GM12873 (cell line): Measurements from ENCODE around the gene FRMD4A.

Source experiments
- CTCF ChIP-seq: IDR thresholded peaks from 2 replicates; pipeline ENCODE4 v1.5.1; 2012; ENCODE audit warnings: low read depth, mild to moderate bottlenecking, moderate library complexity, low read length, control low read depth; ENCODE audit not compliant: insufficient read depth; ENCODE audit errors: missing control alignments

FRMD4A gene

DNA sequence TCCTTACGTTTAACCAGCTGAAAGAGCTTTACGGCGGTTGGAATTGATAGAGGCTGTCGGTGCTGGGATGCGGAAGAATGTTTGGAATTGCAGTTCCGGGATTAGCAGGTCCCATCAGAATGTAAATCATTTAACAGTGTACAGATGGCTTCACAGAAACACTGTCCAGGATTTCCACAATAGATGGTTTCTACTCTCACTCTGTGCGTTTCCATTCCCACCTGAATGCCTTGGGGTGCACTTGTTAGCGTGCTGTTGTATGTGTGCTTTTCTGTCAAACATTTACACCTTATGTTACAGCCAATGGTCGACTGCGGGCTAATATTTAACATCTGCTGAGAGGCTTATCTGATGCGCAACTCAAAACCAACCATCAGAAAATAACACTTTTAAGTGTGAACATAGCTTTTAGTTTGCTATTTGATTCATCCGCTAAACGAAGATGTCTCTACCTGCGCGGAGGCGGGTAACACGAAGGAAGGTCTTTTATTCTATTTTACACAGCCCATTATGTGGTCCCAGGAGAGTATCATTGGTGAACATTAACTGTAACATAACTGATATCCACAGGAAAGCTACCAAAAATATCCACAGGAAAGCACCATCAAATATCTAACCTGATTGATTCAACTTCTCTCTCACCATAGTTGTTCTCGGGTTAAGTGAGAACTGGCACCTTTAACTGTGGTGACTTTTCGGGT, 564.9 kb downstream of the FRMD4A start:
- TF ChIP-seq CTCF: no peak

- no peak for TF ChIP-seq CTCF
These were observed 569.1 kb downstream of the FRMD4A start for GRCh38 chr10:13761490-13762091.

GRCh38 chr10:13759168-13759567, 571.6 kb downstream of the FRMD4A start:
- no peak for TF ChIP-seq CTCF

GRCh38 chr10:13758756-13759155, 572.0 kb downstream of the FRMD4A start:
- TF ChIP-seq CTCF: no peak

DNA sequence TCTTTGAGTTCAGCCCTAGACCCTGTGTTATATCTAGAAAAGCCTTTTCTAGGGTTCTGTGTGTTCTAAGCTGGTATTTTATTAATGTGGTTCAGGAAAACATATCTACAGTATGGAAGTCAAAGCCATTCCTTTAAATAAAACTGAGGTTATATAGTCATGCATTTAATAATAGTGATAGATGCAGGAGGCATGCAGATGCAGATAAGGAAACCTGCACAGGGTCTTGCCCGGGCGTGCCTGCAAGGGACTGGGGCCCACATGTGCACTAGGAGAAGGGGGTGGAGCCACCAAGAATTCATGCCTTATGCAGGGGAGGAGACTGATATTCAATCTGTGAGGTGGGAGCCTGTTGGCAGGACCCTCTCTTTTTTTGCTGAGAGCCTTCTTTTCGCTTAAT, 572.4 kb downstream of the FRMD4A start:
- no peak for TF ChIP-seq CTCF

DNA sequence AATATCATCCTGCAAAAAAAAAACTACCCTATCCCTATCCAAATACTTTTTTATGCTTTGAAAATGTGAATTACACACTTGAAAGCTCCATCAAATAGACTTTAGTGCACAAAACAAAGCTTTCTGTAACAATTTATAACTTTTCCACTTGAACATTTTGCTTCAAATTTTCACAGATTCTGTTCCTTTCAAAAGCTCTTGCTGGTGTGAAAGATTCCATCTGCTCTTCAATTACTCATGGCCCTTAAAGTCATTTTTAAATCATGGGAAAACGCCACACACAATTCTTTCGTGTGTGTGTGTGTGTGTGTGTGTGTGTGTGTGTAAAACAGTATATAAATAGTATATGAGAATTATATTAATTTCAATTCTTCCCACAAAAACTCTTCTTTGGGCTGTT, 576.4 kb downstream of the FRMD4A start:
- TF ChIP-seq CTCF: no peak

DNA sequence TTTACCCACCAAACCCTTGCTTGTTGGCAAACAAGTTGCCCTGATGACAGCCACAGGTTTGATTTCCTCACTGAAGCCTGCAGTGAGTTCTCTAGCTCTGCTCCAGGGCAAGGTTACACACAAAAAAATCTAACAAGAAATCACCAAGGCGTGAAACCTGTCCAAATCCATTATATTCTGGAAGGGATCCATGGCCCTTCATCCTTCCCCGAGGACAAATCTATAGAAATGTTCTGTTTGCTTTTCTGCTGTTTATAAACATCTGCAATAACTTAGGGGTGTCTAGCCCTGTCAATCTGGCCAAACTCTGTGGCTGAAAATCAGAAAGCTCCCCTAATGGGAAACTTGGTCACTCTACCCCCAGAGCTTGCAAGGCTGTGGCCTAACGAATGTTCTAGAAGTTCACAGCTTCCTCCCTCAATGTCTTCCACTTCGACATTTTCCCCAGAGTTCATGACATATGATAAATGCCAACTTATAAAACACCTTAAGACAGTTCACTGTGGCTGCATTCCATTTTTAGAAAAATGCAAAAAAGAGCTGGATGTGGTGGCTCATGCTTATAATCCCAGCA, 579.4 kb downstream of the FRMD4A start:
- no peak for TF ChIP-seq CTCF
